Hematopoietic multipotent progenitor cell treated with erythropoietin and hydrocortisone succinate and interleukin-3 and kit ligand, for 17 days (in vitro differentiated cells): ENCODE data around the gene LATS1.
"Not testable (repeated sequence)": the region's sequence is repeated elsewhere in the genome, so short reads cannot be mapped to it uniquely, and the experiment has no call there.

Source experiments
- DNase-seq: peaks from one replicate; pipeline ENCODE4 v3.0.0-alpha.2; 2015; ENCODE audit warnings: low spot score

Gene LATS1

DNA sequence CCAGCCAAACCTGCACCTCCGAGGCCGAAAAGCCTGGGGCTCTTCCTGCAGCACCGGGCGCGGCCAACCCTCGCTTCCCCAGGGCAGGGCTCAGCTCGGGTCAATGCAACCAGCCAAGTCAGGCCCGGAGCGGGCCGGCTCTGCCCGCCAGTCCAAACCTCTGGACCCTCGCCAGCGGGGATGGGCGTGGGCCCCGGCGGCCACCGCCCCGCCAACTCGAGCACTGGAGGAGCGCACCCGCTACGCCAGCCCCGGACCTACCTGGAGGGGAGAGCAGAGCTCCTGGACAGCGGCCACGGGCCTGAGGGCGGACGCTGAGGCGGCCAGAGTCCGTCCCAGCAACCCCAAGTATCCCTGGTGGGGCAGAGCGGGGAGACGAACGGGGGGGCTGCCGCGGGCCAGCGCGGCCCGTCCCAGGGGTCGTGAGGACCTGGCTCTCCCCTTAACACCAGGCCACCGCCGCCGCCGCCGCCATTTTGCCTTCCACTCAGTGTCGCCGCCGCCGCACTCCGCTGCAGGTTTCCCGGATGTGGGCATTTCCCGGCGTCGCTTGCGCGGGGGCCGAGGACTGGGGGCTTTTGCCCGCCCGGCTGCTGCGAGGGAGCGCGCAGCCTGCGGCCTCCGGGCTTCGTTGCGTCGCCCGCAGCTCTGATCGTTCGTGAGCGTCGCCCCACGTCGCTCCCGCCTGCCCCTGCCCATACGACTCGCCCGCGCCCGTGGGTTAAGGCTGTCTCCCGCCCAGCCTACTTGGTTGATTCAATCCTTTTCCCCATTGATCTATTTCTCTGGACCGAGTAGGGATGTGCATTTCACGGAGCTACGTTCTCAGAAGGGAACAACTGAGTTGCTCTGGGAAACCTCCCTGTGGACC lies at the start of gene LATS1:
Gene LATS1 (minus strand): TSS at position 514 of the 871 bp plus-strand sequence. CDS start 15,975 bp downstream, outside the sequence.
- DNase-seq, result peak; percentile 88

DNA sequence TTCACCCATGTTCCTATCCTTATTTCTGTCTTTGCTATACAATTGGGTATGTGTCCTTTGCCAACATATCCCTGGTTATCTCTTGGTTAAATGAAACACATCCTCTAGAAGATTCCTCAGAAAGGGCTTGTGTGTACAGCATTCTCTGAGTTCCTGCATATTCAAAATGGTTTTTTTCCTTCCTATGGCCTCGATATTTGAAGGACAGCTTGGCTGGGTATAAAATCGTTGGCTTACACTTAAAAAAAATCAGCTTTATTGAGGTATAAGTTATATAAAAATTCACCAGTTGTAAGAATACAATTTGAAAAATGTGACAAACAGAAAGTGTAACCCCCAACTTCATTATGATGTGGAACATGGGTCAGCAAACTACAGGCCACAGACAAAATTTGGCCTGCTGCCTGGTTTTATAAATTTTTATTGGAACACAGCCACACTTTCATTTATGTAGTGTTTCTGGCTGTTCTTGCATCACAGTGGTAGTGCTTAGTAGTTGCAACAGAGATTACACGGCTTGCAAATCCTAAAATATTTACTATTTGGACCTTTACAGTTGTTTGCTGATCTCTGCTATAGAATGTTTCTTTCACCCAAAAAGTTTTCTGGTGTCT lies 48.4 kb upstream of the LATS1 start:
- no peak for DNase-seq

DNA sequence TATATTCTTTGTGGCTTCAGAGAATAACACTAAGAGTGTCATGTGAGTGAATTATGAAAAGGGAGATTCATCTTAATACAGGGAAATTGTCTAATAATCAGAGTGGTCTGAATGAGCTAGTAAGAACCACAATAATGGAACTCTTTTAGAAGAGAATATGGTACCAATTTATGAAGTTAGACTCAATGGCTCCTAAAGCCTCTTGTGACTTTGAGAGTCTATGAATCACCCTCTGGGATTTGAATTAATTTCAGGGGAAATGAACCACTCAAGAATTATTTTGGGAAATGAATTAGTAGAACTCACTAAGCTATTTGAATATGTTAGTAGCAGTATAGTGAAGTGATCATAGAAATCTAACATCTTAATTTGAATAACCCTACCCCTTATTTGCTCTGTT lies 46.0 kb upstream of the LATS1 start:
- no peak for DNase-seq

DNA sequence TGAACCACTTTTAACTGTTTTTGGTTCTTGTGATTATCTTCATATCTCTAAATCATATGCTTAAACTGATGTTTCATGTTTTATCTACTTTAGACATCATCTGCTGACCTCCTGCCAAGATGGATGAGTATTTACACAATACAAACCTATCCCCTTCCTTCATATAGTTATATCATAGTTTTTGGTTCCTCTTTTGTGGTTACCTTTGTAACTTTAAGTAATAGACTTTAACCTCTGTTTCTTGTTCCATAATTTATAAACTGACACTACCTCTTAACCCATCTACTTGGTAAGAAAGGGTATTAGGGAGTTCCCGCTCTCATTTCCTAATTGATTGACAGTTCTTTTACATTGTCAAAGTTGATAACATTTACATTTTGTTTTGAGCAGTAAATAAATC lies 43.5 kb upstream of the LATS1 start:
- no peak for DNase-seq

GRCh38 chr6:149756261-149756636 lies 38.3 kb upstream of the LATS1 start:
- DNase-seq, result no peak

DNA sequence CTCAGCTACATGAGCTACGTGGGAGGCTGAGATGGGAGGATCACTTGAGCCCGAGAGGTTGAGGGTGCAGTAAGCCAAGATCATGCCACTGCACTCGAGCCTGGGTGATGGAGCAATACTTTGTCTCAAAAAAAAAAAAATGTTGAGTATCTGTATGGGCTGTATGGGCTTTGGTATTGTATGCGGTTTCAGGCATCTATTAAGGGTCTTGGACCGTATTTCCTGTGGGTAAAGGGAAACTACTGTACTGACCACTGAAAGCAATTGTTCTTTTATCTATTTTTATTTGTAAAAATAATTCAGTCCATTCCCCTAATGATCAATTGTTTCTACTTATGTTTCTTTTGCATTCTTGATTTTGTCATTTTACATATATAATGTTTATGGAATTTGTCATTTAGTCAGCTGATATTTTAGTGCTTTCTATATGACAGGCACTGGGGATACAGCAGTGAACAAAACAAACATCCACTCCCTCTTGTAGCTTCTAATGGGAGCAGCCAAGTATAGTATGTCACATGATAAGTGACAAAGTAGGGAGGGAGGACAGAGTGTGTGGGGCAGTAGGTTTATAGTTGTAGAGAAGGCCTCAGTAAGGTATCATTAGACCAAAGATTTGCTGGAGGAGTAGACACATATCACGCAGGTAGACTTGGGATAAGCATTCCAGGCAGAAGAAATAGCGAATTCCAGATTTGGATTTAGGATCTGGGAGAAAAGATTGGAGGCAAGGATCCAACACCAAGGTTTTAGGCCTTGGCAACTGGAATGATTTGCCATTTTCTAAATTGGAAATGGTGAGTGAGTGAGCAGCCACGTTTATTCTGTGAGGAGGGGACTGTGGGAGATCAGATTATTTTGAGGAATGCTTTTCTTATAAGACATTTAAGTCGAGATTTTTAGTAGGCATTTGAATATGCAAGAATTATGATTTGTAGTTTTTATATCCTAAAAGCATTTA lies 37.7 kb upstream of the LATS1 start:
- DNase-seq, result peak; percentile 22

DNA sequence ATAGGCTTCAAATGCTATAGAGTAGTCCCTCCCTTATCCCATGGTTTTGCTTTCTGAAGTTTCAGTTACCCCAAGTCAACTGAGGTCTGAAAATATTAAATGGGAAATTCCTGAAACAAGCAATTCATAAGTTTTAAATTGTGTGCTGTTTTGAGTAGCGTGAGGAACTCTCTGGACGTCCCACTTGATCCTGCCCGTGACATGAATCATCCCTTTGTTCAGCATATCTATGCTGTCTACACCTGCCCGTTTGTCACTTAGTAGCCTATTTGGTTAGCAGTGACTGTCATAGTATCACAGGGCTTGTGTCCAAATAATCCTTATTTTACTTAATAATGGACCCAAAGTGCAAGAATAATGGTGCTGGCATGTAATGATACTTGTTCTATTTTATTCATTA lies 36.6 kb upstream of the LATS1 start:
- no peak for DNase-seq

DNA sequence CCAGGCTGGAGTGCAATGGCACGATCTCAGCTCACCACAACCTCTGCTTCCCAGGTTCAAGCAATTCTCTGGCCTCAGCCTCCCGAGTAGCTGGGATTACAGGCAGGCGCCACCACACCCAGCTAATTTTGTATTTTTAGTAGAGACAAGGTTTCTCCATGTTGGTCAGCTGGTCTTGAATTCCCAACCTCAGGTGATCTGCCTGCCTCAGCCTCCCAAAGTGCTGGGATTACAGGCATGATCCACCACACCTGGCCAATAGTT lies 35.4 kb upstream of the LATS1 start:
- DNase-seq, result not testable (repeated sequence)

GRCh38 chr6:149752600-149753373 lies 34.9 kb upstream of the LATS1 start:
- no peak for DNase-seq

DNA sequence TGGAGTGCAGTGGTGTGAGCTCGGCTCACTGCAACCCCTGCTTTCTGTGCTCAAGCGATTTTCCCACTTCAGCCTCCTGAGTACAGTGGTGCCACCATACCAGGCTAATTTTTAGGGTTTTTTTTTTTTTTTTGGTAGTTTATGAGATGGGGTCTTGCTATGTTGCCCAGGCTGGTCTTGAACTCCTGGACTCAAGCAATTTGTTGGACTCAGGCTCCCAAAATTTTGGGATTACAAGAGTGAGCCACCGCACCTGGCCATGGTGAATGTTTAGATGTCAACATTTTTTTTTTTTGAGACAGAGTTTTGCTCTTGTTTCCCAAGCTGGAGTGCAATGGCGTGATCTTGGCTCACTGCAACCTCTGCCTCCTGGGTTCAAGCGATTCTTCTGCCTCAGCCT lies 34.0 kb upstream of the LATS1 start:
- DNase-seq, result not testable (repeated sequence)

DNA sequence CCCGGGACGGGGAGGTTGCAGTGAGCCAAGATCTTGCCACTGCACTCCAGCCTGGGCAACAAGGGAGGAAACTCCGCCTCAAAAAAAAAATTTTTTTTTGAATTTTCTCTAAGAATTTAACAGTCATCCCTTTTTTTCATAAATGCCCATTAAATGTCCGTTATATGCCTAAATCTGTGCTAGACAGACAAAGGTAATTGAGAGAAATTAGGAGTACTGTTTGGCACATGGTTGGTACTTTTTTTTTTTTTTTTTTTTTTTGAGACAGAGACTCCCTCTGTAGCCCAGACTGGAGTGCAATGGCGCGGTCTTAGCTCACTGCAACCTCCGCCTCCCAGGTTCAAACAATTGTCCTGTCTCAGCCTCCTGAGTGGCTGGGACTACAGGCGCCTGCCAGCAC lies 33.3 kb upstream of the LATS1 start:
- no peak for DNase-seq

- DNase-seq, result peak; percentile 57
These were observed 32.3 kb upstream of the LATS1 start for GRCh38 chr6:149750136-149750609.

DNA sequence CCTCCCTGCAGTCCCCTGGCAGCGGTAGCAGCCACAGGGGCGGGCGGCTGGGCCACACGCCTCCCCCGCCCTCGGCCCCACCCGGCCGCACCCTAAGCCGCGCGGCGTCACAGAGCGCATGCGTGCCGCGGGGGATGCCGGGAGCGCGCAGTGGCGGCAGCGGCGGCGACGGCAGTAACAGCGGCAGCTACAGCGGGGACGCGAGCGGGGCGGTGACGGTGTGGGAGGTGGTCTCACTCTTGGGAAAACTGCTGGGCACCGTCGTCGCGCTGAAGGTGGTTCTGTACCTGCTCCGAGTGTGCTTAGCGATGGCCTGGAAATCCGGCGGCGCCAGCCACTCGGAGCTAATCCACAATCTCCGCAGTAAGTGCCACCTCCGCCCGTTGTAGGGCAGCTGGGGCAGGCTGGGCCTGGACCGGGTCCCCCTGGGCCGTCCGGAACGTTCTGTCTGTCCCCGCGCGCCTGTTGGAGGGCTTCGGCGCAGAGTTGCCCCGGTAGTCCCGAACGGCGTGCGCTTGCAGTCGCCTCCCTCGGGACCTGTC lies 31.8 kb upstream of the LATS1 start, which contains the start of gene PCMT1:
Gene PCMT1 (plus strand): TSS at position 148 of the 542 bp plus-strand sequence. CDS start 161 bp downstream, at position 309.
- peak; percentile 96 for DNase-seq

GRCh38 chr6:149749082-149749593 lies 31.2 kb upstream of the LATS1 start:
- not testable (repeated sequence) for DNase-seq

DNA sequence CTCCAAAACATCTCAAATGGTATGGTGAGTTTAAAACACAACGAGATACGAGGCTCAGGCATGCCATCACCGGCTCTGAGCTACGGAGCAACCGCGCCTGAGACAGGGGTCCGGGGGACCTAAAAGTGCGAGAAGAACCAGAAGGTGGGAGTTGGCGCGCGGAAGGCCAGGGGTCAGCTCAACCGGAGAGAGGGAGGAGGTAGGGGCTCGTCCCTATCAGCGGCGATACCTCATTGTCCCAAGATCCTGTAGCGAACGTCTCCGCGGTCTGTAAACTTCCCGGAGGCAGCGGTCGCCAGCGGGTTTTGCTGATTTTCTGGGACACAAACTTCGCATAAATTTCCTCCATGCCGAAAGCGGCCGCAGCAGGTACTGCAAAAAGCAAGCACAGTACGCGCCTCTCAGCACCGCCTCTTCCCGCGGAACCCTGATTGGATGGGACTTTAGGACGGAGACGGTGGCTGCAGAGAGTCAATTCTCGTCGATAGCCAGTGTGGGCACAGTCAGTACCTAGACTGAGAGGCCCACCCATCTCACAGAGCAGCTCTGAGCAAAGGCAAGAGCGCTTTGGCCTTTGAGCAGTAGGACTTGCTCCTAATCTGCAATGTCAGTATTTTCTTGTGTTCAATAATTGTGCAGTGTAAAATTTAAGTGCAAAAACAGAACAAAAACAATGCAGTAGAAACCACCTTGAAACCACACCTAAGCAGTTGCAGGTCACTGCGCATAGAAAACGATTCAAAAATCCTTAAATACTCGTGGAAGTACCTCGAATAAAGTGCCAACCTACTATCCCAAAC lies 28.4 kb upstream of the LATS1 start, which contains the start of gene NUP43:
Gene NUP43 (minus strand): TSS at position 383 of the 800 bp plus-strand sequence. CDS start 34 bp downstream, at position 349.
- peak; percentile 89 for DNase-seq

GRCh38 chr6:149745252-149745651 lies 27.4 kb upstream of the LATS1 start:
- DNase-seq, result not testable (repeated sequence)

- DNase-seq, result no peak
These were observed 17.0 kb upstream of the LATS1 start for GRCh38 chr6:149734915-149735314.

DNA sequence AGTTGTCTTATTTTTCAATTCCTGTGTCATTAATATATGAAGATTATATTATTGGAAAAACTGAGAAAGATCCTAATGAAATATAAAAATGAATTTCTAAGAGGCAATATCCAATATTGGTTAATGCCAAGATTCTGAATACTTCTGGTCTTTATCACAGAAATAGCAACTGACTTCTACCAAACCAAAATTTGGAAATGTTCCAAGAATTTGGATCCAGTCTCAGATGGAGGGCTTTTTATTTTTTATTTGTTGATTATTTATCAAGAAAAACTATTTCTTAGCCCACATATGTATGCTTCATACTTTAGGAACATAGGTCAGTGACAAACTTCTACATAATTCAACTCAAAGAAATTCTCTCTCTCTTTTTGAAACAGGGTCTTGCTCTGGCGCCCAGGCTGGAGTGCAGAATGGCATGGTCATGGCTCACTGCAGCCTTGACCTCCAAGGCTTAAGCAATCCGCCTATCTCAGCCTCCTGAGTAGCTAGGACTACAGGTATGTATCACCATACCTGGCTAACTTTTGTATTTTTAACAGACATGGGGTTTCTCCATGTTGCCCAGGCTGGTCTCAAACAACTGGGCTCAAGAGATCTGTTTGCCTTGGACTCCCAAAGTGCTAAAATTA lies 15.3 kb upstream of the LATS1 start:
- no peak for DNase-seq

- DNase-seq, result no peak
These were observed 11.9 kb upstream of the LATS1 start for GRCh38 chr6:149729824-149730223.
